GM12878 (cell line): ENCODE data around the gene ZMAT1. TPM values are rescaled to one million over a fixed set of nuclear protein-coding genes. Genes with fewer than 3 reads are reported as not detected.
A peak's percentile ranks its signal among the peaks of the same experiment; 100 is the strongest.

ENCODE experiments used
- ATAC-seq: fragments of 200-7000 bp; cut with Tn5 transposase; 3 replicates; pipeline ENCODE4 v1.9.1; 2020; ENCODE audit warnings: mild to moderate bottlenecking, moderate library complexity
- Bru-seq: library from RNA; stranded (reverse); fragments of 400-500 nt; gene quantifications from one replicate; lab custom pipeline; 2021; lab: Mats Ljungman, UMichigan
- BruChase-seq, 2 experiments: library from RNA; stranded (reverse); fragments of 400-500 nt; gene quantifications; one replicate each; lab custom pipeline; 2021; lab: Mats Ljungman, UMichigan
- BruUV-seq: library from RNA; stranded (reverse); fragments of 400-500 nt; replicated peaks from 2 replicates; lab custom pipeline; 2021; lab: Mats Ljungman, UMichigan
- CTCF ChIA-PET: fragments of 300-600 bp; sonication (Branson Sonifier 250); formaldehyde crosslinking; extraction: SDS; loops from one replicate; lab custom pipeline; 2021; ENCODE audit warnings: inconsistent platforms; lab: Yijun Ruan, JAX
- POLR2A ChIA-PET: fragments of 350-600 bp; formaldehyde crosslinking; extraction: SDS; loops from one replicate; lab custom pipeline; 2021; ENCODE audit warnings: inconsistent platforms; lab: Charles Lee
- RAD21 ChIA-PET: fragments of 300-600 bp; sonication (Branson Sonifier 250); formaldehyde crosslinking; loops from one replicate; lab custom pipeline; 2023; ENCODE audit warnings: antibody characterized with exemption; ENCODE audit not compliant: unreplicated experiment; lab: Charles Lee
- SMC1A ChIA-PET: fragments of 300-600 bp; sonication (Branson Sonifier 250); formaldehyde crosslinking; loops from one replicate; lab custom pipeline; 2023; ENCODE audit not compliant: unreplicated experiment, uncharacterized antibody; lab: Charles Lee
- DNase-seq: peaks from one replicate; pipeline ENCODE4 v3.0.0-alpha.2; 2011; ENCODE audit warnings: low read depth, low spot score
- FAIRE-seq: peaks from 3 replicates; lab custom pipeline; 2011; peaks lifted over from hg19 to GRCh38; lab: Jason Lieb, UNC
- H2AFZ ChIP-seq: 2 replicates; pipeline ENCODE4 v1.6.0; 2011; ENCODE audit warnings: low read depth, low read length, control low read depth; ENCODE audit not compliant: control insufficient read depth
- H3K27ac ChIP-seq: 2 replicates; pipeline ENCODE4 v1.5.1; 2011; ENCODE audit warnings: control low read depth; ENCODE audit not compliant: control insufficient read depth, insufficient read depth
- H3K27me3 ChIP-seq, 2 experiments: replicated peaks in 1 of 2; 2 replicates each; pipeline versions ENCODE4 v1.6.0 to v1.6.1; 2011; ENCODE audit warnings: low read length in 1 of 2; ENCODE audit not compliant: control insufficient read depth in 2 of 2, insufficient read depth in 2 of 2
- H3K36me3 ChIP-seq, 2 experiments: 2 replicates each; pipeline ENCODE4 v1.5.1; 2011; ENCODE audit warnings: low read length in 1 of 2; ENCODE audit not compliant: control insufficient read depth in 2 of 2, insufficient read depth in 2 of 2
- H3K4me1 ChIP-seq: 2 replicates; pipeline ENCODE4 v1.6.1; 2011; ENCODE audit warnings: mild to moderate bottlenecking, low read length, moderate library complexity, mixed read lengths; ENCODE audit not compliant: control insufficient read depth, insufficient read depth
- H3K4me2 ChIP-seq: 2 replicates; pipeline ENCODE4 v1.6.0; 2011; ENCODE audit warnings: control low read depth; ENCODE audit not compliant: control insufficient read depth, insufficient read depth
- H3K4me3 ChIP-seq: fragments of 200-600 bp; sonication (generic); 2 replicates; pipeline ENCODE4 v1.5.1; 2016
- H3K79me2 ChIP-seq: 2 replicates; pipeline ENCODE4 v1.6.0; 2011; ENCODE audit warnings: low read length; ENCODE audit not compliant: control insufficient read depth, insufficient read depth
- H3K9ac ChIP-seq: 2 replicates; pipeline ENCODE4 v1.8.0; 2011; ENCODE audit warnings: low read length, control low read depth, mixed read lengths; ENCODE audit not compliant: control insufficient read depth, insufficient read depth
- H3K9me3 ChIP-seq: replicated peaks from 3 replicates; pipeline ENCODE4 v1.5.1; 2011; ENCODE audit warnings: mild to moderate bottlenecking, low read length; ENCODE audit not compliant: control insufficient read depth, insufficient read depth
- H4K20me1 ChIP-seq: 2 replicates; pipeline ENCODE4 v1.6.0; 2011; ENCODE audit not compliant: control insufficient read depth, insufficient read depth
- ATF7 ChIP-seq: fragments of 450-650 bp; IDR thresholded peaks from 2 replicates; pipeline ENCODE4 v1.6.1; 2016; ENCODE audit warnings: low read depth, mild to moderate bottlenecking
- CREM ChIP-seq: IDR thresholded peaks from 2 replicates; pipeline ENCODE4 v1.6.1; 2014; ENCODE audit warnings: antibody characterized with exemption, low read depth
- EGR1 ChIP-seq, 2 experiments: IDR thresholded peaks; 1 replicate in 1 of 2; 2 replicates in 1 of 2; pipeline ENCODE4 v1.6.1; 2011 to 2012; ENCODE audit warnings: low read depth in 2 of 2, low read length in 2 of 2, borderline replicate concordance in 1 of 2, mild to moderate bottlenecking in 1 of 2, moderate library complexity in 1 of 2
- HCFC1 ChIP-seq: fragments of 150-350 bp; IDR thresholded peaks from 2 replicates; pipeline ENCODE4 v1.6.1; 2014; ENCODE audit warnings: low read length
- MTA2 ChIP-seq: fragments of 450-650 bp; IDR thresholded peaks from 2 replicates; pipeline ENCODE4 v1.6.1; 2016; ENCODE audit warnings: low read depth, mild to moderate bottlenecking, moderate library complexity
- NFYB ChIP-seq: IDR thresholded peaks from 2 replicates; pipeline ENCODE4 v1.6.1; 2011; ENCODE audit warnings: low read depth, mild to moderate bottlenecking, low read length, improper control_type of control experiment, moderate library complexity; ENCODE audit not compliant: insufficient read depth
- NR2F1 ChIP-seq: fragments of 450-650 bp; conservative IDR thresholded peaks from 2 replicates; pipeline ENCODE4 v1.6.1; 2017; ENCODE audit warnings: mild to moderate bottlenecking
- POLR2A ChIP-seq: IDR thresholded peaks from 2 replicates; pipeline ENCODE4 v1.6.1; 2011; ENCODE audit warnings: low read depth, mild to moderate bottlenecking, low read length
- POLR2AphosphoS5 ChIP-seq: IDR thresholded peaks from 2 replicates; pipeline ENCODE4 v1.6.1; 2011; ENCODE audit warnings: mild to moderate bottlenecking, low read length, inconsistent platforms
- POU2F2 ChIP-seq: IDR thresholded peaks from 3 replicates; pipeline ENCODE4 v1.6.1; 2011; ENCODE audit warnings: low read depth, mild to moderate bottlenecking, low read length, borderline replicate concordance
- RB1 ChIP-seq: fragments of 450-650 bp; formaldehyde crosslinking; IDR thresholded peaks from 2 replicates; pipeline ENCODE4 v1.6.1; 2017; ENCODE audit warnings: mild to moderate bottlenecking, borderline replicate concordance
- TAF1 ChIP-seq: IDR thresholded peaks from 2 replicates; pipeline ENCODE4 v1.6.1; 2011; ENCODE audit warnings: mild to moderate bottlenecking, low read depth, low read length, borderline replicate concordance
- YY1 ChIP-seq: IDR thresholded peaks from 2 replicates; pipeline ENCODE4 v1.6.1; 2011; ENCODE audit warnings: low read depth, mild to moderate bottlenecking, low read length
- WGBS: methylation state at CpG from one replicate; pipeline ENCODE4 v1.1.6; 2016; ENCODE audit warnings: low lambda C conversion rate; ENCODE audit not compliant: insufficient replicate concordance, insufficient coverage; ENCODE audit errors: missing lambda C conversion rate; 5-methylcytosine and 5-hydroxymethylcytosine counted together
- in situ Hi-C: fragments of 300-500 bp; cut with MboI; formaldehyde crosslinking; loops from 9 replicates; pipeline ENCODE4 v1.14.3; 2018; ENCODE audit warnings: mixed read lengths
- intact Hi-C: fragments of 100-400 bp; cut with micrococcal nuclease; formaldehyde crosslinking; loops from one replicate; pipeline ENCODE4 v1.14.2; 2022; ENCODE audit not compliant: unreplicated experiment
- long read RNA-seq, 2 experiments: library from polyadenylated mRNA; unstranded; transcript quantifications; one replicate each; pipeline ENCODE4 v2.0.0, GENCODE V29; 2019 to 2020
- polyA minus RNA-seq, 3 experiments: library from RNA; depleted of rRNA, polyadenylated mRNA; stranded (reverse); fragments of >200 nt; gene quantifications; 2 replicates each; pipeline ENCODE4 v1.2.3, GENCODE V29; 2011
- polyA plus RNA-seq, 11 experiments: library from polyadenylated mRNA; depleted of rRNA in 4 of 11; unstranded in 6 of 11; stranded (reverse) in 5 of 11; fragments of >200 nt; fragmentation: Nextera tagmentation in 4 of 11; fragmentation: Illumina TruSeq in 1 of 11; extraction: Ambion mirVana in 4 of 11; extraction: Trizol in 1 of 11; gene quantifications; 1 replicate in 1 of 11; 2 replicates in 10 of 11; pipeline versions ENCODE4 v1.2.1 to v1.2.3, GENCODE V29; 2011 to 2016; ENCODE audit warnings: inconsistent platforms in 2 of 11, missing spikeins in 2 of 11, low read depth in 1 of 11
- total RNA-seq, 4 experiments: library from RNA; depleted of rRNA in 3 of 4; stranded (reverse); fragments of >200 nt in 3 of 4; fragmentation: Illumina TruSeq in 1 of 4; extraction: Trizol in 1 of 4; gene quantifications; 2 replicates each; pipeline versions ENCODE4 v1.2.1 to v1.2.3, GENCODE V29; 2013 to 2021
- TF ChIP-seq, protein P1 (sequence below): IDR thresholded peaks from 2 replicates; pipeline ENCODE4 v1.6.1; 2011; ENCODE audit warnings: low read depth, mild to moderate bottlenecking, low read length, moderate library complexity, borderline replicate concordance; ENCODE audit errors: extremely low read depth
- TF ChIP-seq, protein P2 (sequence below): IDR thresholded peaks from 2 replicates; pipeline ENCODE4 v1.6.1; 2012; ENCODE audit warnings: low read depth, low read length, improper control_type of control experiment
- TF ChIP-seq, protein P3 (sequence below): fragments of 450-650 bp; formaldehyde crosslinking; IDR thresholded peaks from 2 replicates; pipeline ENCODE4 v1.5.0; 2022; ENCODE audit warnings: mild to moderate bottlenecking, missing genetic modification characterization

The ZMAT1 gene
- 0.10 TPM in 1 of 2 replicates, not detected in the other for total RNA-seq (2013; cell fraction: nucleolus; rRNA removed)
- total RNA-seq (2014; rRNA removed), result 0.96 and 1.7 TPM in 2 replicates
- 0.98 and 1.5 TPM in 2 replicates for total RNA-seq (2014; rRNA removed; fragmentation: Illumina TruSeq; extraction: Trizol)
- 1.8 and 1.9 TPM in 2 replicates for total RNA-seq (2021)
- 2.3 TPM for polyA plus RNA-seq (2011; ENCODE audit: low read depth)
- polyA plus RNA-seq (2011; rRNA removed), result 0.07 TPM in 2 replicates
- under 0.01 and 0.02 TPM in 2 replicates for polyA plus RNA-seq (2011; cell fraction: cytosol; rRNA removed)
- polyA plus RNA-seq (2011; cell fraction: nucleus; rRNA removed), result 0.16 and 0.18 TPM in 2 replicates
- 3.2 and 4.4 TPM in 2 replicates for polyA plus RNA-seq (2012)
- polyA plus RNA-seq (2014; fragmentation: Illumina TruSeq; extraction: Trizol), result 2.9 and 4.8 TPM in 2 replicates
- polyA plus RNA-seq (2014; fragmentation: Nextera tagmentation; extraction: Ambion mirVana), result 1 to 10 TPM in 1 of 2 experiments, under 1 TPM in 1; 0.64 to 1.2 TPM
- 2.2 and 3.1 TPM in 2 replicates for polyA plus RNA-seq (2014; rRNA removed)
- 1 to 10 TPM in 1 of 2 experiments, under 1 TPM in 1; 0.96 to 1.2 TPM for polyA plus RNA-seq (2016; fragmentation: Nextera tagmentation; extraction: Ambion mirVana)
- polyA minus RNA-seq (2011; rRNA and poly(A)+ RNA removed), result 0.05 TPM in 1 of 2 replicates, not detected in the other
- not detected in 2 replicates for polyA minus RNA-seq (2011; cell fraction: cytosol; rRNA and poly(A)+ RNA removed)
- polyA minus RNA-seq (2011; cell fraction: nucleus; rRNA and poly(A)+ RNA removed), result 0.12 TPM in 1 of 2 replicates, not detected in the other
- Bru-seq, nascent RNA, result percentile 13 among the genes with signal in this experiment
- BruChase-seq, experiment 1, labeled RNA remaining after a 6-hour chase, result percentile 13 among the genes with signal in this experiment
- BruChase-seq, experiment 2, labeled RNA remaining after a 2-hour chase, result percentile 15 among the genes with signal in this experiment
- long read RNA-seq, experiment 1, result 0 reads
- long read RNA-seq, experiment 2, result 0 reads

DNA sequence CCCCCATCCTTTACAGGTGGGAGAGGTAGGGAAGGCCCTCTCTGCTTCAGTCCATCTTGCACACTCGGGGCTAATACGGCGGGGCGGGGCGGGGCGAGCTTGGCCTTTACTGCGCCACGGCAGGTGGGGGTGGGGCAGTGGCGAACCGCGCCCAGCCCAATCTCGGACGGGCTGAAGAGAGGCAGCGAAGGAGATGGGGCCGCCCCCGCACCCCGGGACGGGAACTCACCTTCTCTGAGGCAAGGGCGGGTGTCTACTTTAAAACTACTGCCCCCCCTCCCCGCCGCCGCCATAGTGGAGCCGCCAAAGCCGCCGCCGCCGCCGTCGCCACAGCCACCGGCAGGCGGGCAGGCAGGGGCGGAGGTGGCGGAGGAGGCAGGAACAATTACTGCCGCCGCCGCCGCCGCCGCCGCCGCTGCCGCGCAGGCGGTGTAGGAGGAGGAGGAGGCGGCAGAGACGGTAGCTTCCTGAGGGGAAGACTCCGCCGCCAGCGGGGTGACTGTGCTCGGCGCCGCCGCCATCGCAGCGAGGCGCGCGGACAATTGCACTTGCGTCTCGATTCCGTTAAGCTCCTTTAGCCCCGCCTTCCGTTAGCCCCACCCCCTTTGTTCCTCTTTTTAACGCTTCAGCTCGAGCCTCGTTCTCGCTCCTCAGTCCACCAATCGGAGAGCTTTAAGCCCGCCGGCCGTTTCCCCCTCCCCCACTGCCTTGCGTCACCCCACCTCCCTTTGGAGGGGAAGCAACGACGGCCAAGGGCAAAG lies at the start of gene ZMAT1:
Gene ZMAT1, minus strand, starts transcription at position 540 of the 761 bp plus-strand sequence. Its CDS starts 19 bp downstream, at position 521.
- Histone ChIP-seq H3K27ac (no peak within 1 kb of the TSS), H3K79me2 (no peaks in the 10 kb centered on the region), H3K4me3 (peak within 1 kb of the TSS; percentile 44; the same call in 1 of the 2 replicates), H3K36me3 (no peaks in the 10 kb centered on the region), H3K4me2 (peak within 1 kb of the TSS; percentile 33; the same call in 1 of the 2 replicates), H3K4me1 (no peaks in the 10 kb centered on the region), H2AFZ (peak within 1 kb of the TSS; percentile 44; the same call in 1 of the 2 replicates), H3K9ac (peak within 1 kb of the TSS; percentile 34; the same call in 1 of the 2 replicates), H4K20me1 (no peaks in the 10 kb centered on the region), H3K27me3 (no peaks in the 10 kb centered on the region), H3K9me3 (no peaks in the 10 kb centered on the region)
- DNase-seq, result peak; percentile 21
- 22% methylated on average over 49 of the region's 74 CpGs for WGBS
- in situ Hi-C loops (no loop called here), intact Hi-C loops (no loop called here)
- ChIA-PET POLR2A (no interaction called here), CTCF (interaction anchor here (0.6 kb wide), 1 partner anchor 15 kb away, joined by 3 read pairs; no protein-coding TSS in a partner anchor), RAD21 (no interaction called here), SMC1A (no interaction called here)
- no TSS peak for BruUV-seq
- FAIRE-seq, result peak; percentile 44
- ATAC-seq, result peak; percentile 71
- TF ChIP-seq, protein P1, sequence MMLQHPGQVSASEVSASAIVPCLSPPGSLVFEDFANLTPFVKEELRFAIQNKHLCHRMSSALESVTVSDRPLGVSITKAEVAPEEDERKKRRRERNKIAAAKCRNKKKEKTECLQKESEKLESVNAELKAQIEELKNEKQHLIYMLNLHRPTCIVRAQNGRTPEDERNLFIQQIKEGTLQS, result no peak
- TF ChIP-seq POU2F2, result no peak
- TF ChIP-seq NFYB, result no peak
- TF ChIP-seq, protein P2, sequence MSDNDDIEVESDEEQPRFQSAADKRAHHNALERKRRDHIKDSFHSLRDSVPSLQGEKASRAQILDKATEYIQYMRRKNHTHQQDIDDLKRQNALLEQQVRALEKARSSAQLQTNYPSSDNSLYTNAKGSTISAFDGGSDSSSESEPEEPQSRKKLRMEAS, result 0 out of 2 replicates have a peak, but pooled peaks have one; percentile 39
- TF ChIP-seq YY1, result peak; percentile 91
- TF ChIP-seq TAF1, result peak; percentile 50; the same call in 1 of the 2 replicates
- no peak for TF ChIP-seq HCFC1
- TF ChIP-seq POLR2AphosphoS5, result peak; percentile 73
- 0 out of 2 replicates have a peak, but pooled peaks have one; percentile 17 for TF ChIP-seq ATF7
- 0 out of 2 replicates have a peak, but pooled peaks have one; percentile 34 for TF ChIP-seq CREM
- no peak for TF ChIP-seq MTA2
- TF ChIP-seq POLR2A, result peak; percentile 95
- TF ChIP-seq, protein P3, sequence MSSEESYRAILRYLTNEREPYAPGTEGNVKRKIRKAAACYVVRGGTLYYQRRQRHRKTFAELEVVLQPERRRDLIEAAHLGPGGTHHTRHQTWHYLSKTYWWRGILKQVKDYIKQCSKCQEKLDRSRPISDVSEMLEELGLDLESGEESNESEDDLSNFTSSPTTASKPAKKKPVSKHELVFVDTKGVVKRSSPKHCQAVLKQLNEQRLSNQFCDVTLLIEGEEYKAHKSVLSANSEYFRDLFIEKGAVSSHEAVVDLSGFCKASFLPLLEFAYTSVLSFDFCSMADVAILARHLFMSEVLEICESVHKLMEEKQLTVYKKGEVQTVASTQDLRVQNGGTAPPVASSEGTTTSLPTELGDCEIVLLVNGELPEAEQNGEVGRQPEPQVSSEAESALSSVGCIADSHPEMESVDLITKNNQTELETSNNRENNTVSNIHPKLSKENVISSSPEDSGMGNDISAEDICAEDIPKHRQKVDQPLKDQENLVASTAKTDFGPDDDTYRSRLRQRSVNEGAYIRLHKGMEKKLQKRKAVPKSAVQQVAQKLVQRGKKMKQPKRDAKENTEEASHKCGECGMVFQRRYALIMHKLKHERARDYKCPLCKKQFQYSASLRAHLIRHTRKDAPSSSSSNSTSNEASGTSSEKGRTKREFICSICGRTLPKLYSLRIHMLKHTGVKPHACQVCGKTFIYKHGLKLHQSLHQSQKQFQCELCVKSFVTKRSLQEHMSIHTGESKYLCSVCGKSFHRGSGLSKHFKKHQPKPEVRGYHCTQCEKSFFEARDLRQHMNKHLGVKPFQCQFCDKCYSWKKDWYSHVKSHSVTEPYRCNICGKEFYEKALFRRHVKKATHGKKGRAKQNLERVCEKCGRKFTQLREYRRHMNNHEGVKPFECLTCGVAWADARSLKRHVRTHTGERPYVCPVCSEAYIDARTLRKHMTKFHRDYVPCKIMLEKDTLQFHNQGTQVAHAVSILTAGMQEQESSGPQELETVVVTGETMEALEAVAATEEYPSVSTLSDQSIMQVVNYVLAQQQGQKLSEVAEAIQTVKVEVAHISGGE (CRISPR knock-in tag), result no peak
- TF ChIP-seq EGR1 (IDR thresholded peaks at IDR 0.05; ENCODE audit: borderline replicate concordance in 1 of 2, low read depth in 2 of 2, low read length in 2 of 2), result peak in 1 of 2 experiments; percentile 59; a peak in 1 of 3 replicates
- peak; percentile 12; the same call in 1 of the 2 replicates for TF ChIP-seq NR2F1
- TF ChIP-seq RB1, result no peak
